ENCODE measurements around the gene VCAM1. TPM values are rescaled to one million over a fixed set of nuclear protein-coding genes. Genes with fewer than 3 reads are reported as not detected.

VCAM1 gene
- total and polyA plus RNA-seq, 9 of the 15 experiments (the other 6 are each of a cell fraction or from before 2014, with no cell fraction given): 0.04 to 0.13 TPM; not detected in 7

DNA sequence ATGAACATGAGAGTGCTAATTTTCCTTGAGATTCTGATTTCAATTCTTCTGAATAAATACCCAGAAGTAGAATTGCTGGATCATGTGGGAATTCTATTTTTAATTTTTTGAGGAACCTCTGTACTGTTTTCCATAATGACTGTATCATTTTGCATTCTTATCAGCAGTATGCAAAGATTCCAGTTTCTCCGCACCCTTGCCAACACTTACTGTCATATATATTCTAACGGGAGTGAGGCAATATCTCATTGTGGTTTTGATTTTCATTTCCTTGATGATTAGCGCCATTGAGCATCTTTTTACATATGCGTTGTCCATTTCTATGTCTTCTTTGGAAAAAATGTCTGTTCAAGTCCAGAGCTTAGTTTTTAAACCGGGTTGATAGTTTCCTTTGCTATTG, 33.2 kb downstream of the VCAM1 start:
- POLR2A ChIA-PET: no interaction called here
- BruUV-seq (replicated peaks): no TSS peak
- Histone ChIP-seq H3K4me2 (ENCODE audit: insufficient read depth, low read length) (no peak overlapping the region), H3K9me1 (ENCODE audit: control insufficient read depth, insufficient read depth, low read length) (no peaks in the 10 kb centered on the region), H3K4me3 (no peak overlapping the region), H2AFZ (ENCODE audit: low read depth, low read length) (no peak overlapping the region), H3K9ac (ENCODE audit: insufficient read depth in 1 of 2, low read depth in 2 of 2, low read length in 2 of 2) (no peak overlapping the region), H3K4me1 (replicated peaks in 1 of 2; ENCODE audit: control insufficient read depth in 2 of 2, insufficient read depth in 2 of 2, low read length in 2 of 2) (no peaks in the 10 kb centered on the region), H4K20me1 (replicated peaks; ENCODE audit: control insufficient read depth, insufficient read depth, low read length) (no peaks in the 10 kb centered on the region), H3K79me2 (ENCODE audit: control insufficient read depth, insufficient read depth, low read length) (no peaks in the 10 kb centered on the region), H3K27ac (ENCODE audit: extremely low read depth, low read depth, low read length) (no peak overlapping the region), H3K36me3 (ENCODE audit: control insufficient read depth, insufficient read depth, low read length) (no peaks in the 10 kb centered on the region), H3K9me3 (replicated peaks; ENCODE audit: control insufficient read depth, insufficient read depth, low read depth, low read length) (no peaks in the 10 kb centered on the region), H3K27me3 (ENCODE audit: control insufficient read depth in 2 of 2, insufficient read depth in 2 of 2, low read length in 2 of 2) (no peaks in the 10 kb centered on the region)
- DNase-seq (ENCODE audit: extremely low read depth in 1 of 4, low spot score in 3 of 4) (no peak), FAIRE-seq (no peak), ATAC-seq (no peak)
- intact Hi-C loops (cut with micrococcal nuclease) (loop anchor here (5.0 kb wide), 1 partner anchor 65 kb away; no protein-coding TSS in a partner anchor), in situ Hi-C loops (cut with MboI) (loop anchor here (10.0 kb wide), 1 partner anchor 112 kb away; no protein-coding TSS in a partner anchor)
- WGBS (ENCODE audit: insufficient coverage, low coverage, missing lambda C conversion rate): 27% methylated on average over 5 of the region's 5 CpGs
- CTCF ChIA-PET (ENCODE audit: low intra/inter-chr PET ratio): no interaction called here
- TF ChIP-seq STAG1 (CRISPR knock-in tag; IDR thresholded peaks at IDR 0.05; ENCODE audit: borderline replicate concordance): no peak
- no peak for TF ChIP-seq PHF21A (IDR thresholded peaks at IDR 0.05; ENCODE audit: borderline replicate concordance, low read depth)
- no peak for TF ChIP-seq CBFA2T3 (IDR thresholded peaks at IDR 0.05)
- TF ChIP-seq, protein P1, sequence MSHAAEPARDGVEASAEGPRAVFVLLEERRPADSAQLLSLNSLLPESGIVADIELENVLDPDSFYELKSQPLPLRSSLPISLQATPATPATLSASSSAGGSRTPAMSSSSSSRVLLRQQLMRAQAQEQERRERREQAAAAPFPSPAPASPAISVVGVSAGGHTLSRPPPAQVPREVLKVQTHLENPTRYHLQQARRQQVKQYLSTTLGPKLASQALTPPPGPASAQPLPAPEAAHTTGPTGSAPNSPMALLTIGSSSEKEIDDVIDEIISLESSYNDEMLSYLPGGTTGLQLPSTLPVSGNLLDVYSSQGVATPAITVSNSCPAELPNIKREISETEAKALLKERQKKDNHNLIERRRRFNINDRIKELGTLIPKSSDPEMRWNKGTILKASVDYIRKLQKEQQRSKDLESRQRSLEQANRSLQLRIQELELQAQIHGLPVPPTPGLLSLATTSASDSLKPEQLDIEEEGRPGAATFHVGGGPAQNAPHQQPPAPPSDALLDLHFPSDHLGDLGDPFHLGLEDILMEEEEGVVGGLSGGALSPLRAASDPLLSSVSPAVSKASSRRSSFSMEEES (CRISPR knock-in tag; IDR thresholded peaks at IDR 0.05): no peak
- TF ChIP-seq CHD2 (IDR thresholded peaks at IDR 0.05; ENCODE audit: low read depth, low read length): no peak
- no peak for TF ChIP-seq CCAR2 (IDR thresholded peaks at IDR 0.05; ENCODE audit: low read depth, low read length)
- no peak for TF ChIP-seq ARNT (IDR thresholded peaks at IDR 0.05)
- no peak for TF ChIP-seq PPARD (CRISPR knock-in tag; IDR thresholded peaks at IDR 0.05)
- TF ChIP-seq, protein P2, sequence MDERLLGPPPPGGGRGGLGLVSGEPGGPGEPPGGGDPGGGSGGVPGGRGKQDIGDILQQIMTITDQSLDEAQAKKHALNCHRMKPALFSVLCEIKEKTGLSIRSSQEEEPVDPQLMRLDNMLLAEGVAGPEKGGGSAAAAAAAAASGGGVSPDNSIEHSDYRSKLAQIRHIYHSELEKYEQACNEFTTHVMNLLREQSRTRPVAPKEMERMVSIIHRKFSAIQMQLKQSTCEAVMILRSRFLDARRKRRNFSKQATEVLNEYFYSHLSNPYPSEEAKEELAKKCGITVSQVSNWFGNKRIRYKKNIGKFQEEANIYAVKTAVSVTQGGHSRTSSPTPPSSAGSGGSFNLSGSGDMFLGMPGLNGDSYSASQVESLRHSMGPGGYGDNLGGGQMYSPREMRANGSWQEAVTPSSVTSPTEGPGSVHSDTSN (CRISPR knock-in tag; IDR thresholded peaks at IDR 0.05; ENCODE audit: low read depth): no peak
- TF ChIP-seq, protein P2 (tag; conservative IDR thresholded peaks at IDR 0.05; ENCODE audit: low read depth): no peak
- no peak for TF ChIP-seq GABPB1 (CRISPR knock-in tag; IDR thresholded peaks at IDR 0.05)
- no peak for TF ChIP-seq SMARCE1 (IDR thresholded peaks at IDR 0.05)
- no peak for TF ChIP-seq ZNF561 (CRISPR knock-in tag; conservative IDR thresholded peaks at IDR 0.05)
- TF ChIP-seq ZNF140 (CRISPR knock-in tag; IDR thresholded peaks at IDR 0.05): no peak
- no peak for TF ChIP-seq U2AF1 (optimal IDR thresholded peaks at IDR 0.05; ENCODE audit: low read depth, low read length)
- no peak for TF ChIP-seq PHTF2 (CRISPR knock-in tag; IDR thresholded peaks at IDR 0.05)
- no peak for TF ChIP-seq MCM3 (IDR thresholded peaks at IDR 0.05)
- no peak for TF ChIP-seq CREBBP (IDR thresholded peaks at IDR 0.05; ENCODE audit: low read depth, low read length)
- no peak for TF ChIP-seq U2AF2 (optimal IDR thresholded peaks at IDR 0.05; ENCODE audit: low read depth, low read length)
- TF ChIP-seq LCOR (CRISPR knock-in tag; IDR thresholded peaks at IDR 0.05): no peak

All from K562 (cell line).